HEK293 (cell line): Measurements from ENCODE around the gene CEP70.

Source experiments
- CTCF ChIA-PET: fragments of 350-600 bp; formaldehyde crosslinking; extraction: SDS; loops from one replicate; lab custom pipeline; 2021; ENCODE audit warnings: antibody characterized with exemption; lab: Yijun Ruan, JAX
- POLR2A ChIA-PET: fragments of 300-600 bp; formaldehyde crosslinking; extraction: SDS; loops from one replicate; lab custom pipeline; 2020; ENCODE audit warnings: antibody characterized with exemption, inconsistent platforms; lab: Yijun Ruan, JAX
- H3K27ac ChIP-seq: fragments of 200-500 bp; sonication (Bioruptor generic); 2 replicates; pipeline ENCODE4 v1.5.1; 2014; ENCODE audit warnings: low read depth, low read length, control low read depth, inconsistent platforms; ENCODE audit errors: extremely low read depth
- H3K36me3 ChIP-seq, 2 experiments: fragments of 200-500 bp in 1 of 2; sonication (Bioruptor generic) in 1 of 2; 1 replicate in 1 of 2; 2 replicates in 1 of 2; pipeline ENCODE4 v1.5.1; 2014 to 2017; ENCODE audit warnings: inconsistent platforms in 2 of 2, low read length in 2 of 2; ENCODE audit not compliant: control insufficient read depth in 2 of 2, insufficient read depth in 1 of 2
- H3K4me1 ChIP-seq: fragments of 200-500 bp; sonication (Bioruptor generic); 2 replicates; pipeline ENCODE4 v1.5.1; 2014; ENCODE audit warnings: mild to moderate bottlenecking, low read length, inconsistent platforms; ENCODE audit not compliant: control insufficient read depth, insufficient read depth
- H3K4me3 ChIP-seq: 2 replicates; pipeline ENCODE4 v1.5.1; 2011; ENCODE audit warnings: low read depth, mild to moderate bottlenecking, control low read depth, low read length, moderate library complexity
- H3K9me3 ChIP-seq: fragments of 200-500 bp; sonication (Bioruptor generic); 2 replicates; pipeline ENCODE4 v1.5.1; 2014; ENCODE audit warnings: low read depth, low read length, inconsistent platforms; ENCODE audit not compliant: control insufficient read depth, insufficient read depth
- BCL11A ChIP-seq: fragments of 450-650 bp; formaldehyde crosslinking; IDR thresholded peaks from 2 replicates; pipeline ENCODE4 v1.5.1; 2016; ENCODE audit warnings: low read depth, missing biosample characterization, missing genetic modification characterization
- GLIS1 ChIP-seq: fragments of 450-650 bp; formaldehyde crosslinking; IDR thresholded peaks from 2 replicates; pipeline ENCODE4 v1.5.1; 2016; ENCODE audit warnings: missing biosample characterization, missing genetic modification characterization
- HOXD13 ChIP-seq: sonication (generic); formaldehyde crosslinking; IDR thresholded peaks from 2 replicates; pipeline ENCODE4 v1.8.0; 2022; ENCODE audit warnings: missing genetic modification reagents, borderline replicate concordance
- SALL2 ChIP-seq: fragments of 450-650 bp; formaldehyde crosslinking; IDR thresholded peaks from 2 replicates; pipeline ENCODE4 v1.5.0; 2017; ENCODE audit warnings: missing biosample characterization, mild to moderate bottlenecking, missing genetic modification characterization, borderline replicate concordance
- SP3 ChIP-seq: fragments of 450-650 bp; formaldehyde crosslinking; IDR thresholded peaks from 2 replicates; pipeline ENCODE4 v1.5.1; 2016; ENCODE audit warnings: missing biosample characterization, missing genetic modification characterization
- TRIM28 ChIP-seq: IDR thresholded peaks from 2 replicates; pipeline ENCODE4 v1.6.1; 2011; ENCODE audit warnings: low read length, control low read depth, borderline replicate concordance
- WT1 ChIP-seq: fragments of 450-650 bp; formaldehyde crosslinking; IDR thresholded peaks from 2 replicates; pipeline ENCODE4 v1.5.1; 2016; ENCODE audit warnings: missing biosample characterization, missing genetic modification characterization
- ZNF112 ChIP-seq: fragments of 450-650 bp; formaldehyde crosslinking; IDR thresholded peaks from 2 replicates; pipeline ENCODE4 v1.5.0; 2017; ENCODE audit warnings: missing biosample characterization, missing genetic modification characterization
- ZNF114 ChIP-seq: fragments of 450-650 bp; formaldehyde crosslinking; IDR thresholded peaks from 2 replicates; pipeline ENCODE4 v1.5.0; 2017; ENCODE audit warnings: missing biosample characterization, missing genetic modification characterization
- ZNF121 ChIP-seq: fragments of 450-650 bp; formaldehyde crosslinking; IDR thresholded peaks from 2 replicates; pipeline ENCODE4 v1.5.1; 2016; ENCODE audit warnings: missing biosample characterization, missing genetic modification characterization
- ZNF18 ChIP-seq: fragments of 450-650 bp; formaldehyde crosslinking; IDR thresholded peaks from 2 replicates; pipeline ENCODE4 v1.5.1; 2016; ENCODE audit warnings: missing biosample characterization, missing genetic modification characterization
- ZNF202 ChIP-seq: fragments of 450-650 bp; formaldehyde crosslinking; IDR thresholded peaks from 2 replicates; pipeline ENCODE4 v1.5.1; 2016; ENCODE audit warnings: missing biosample characterization, missing genetic modification characterization, borderline replicate concordance
- ZNF394 ChIP-seq: fragments of 450-650 bp; formaldehyde crosslinking; IDR thresholded peaks from 2 replicates; pipeline ENCODE4 v1.5.1; 2016; ENCODE audit warnings: missing biosample characterization, missing genetic modification characterization, mild to moderate bottlenecking, moderate library complexity, borderline replicate concordance
- ZNF473 ChIP-seq: fragments of 450-650 bp; formaldehyde crosslinking; IDR thresholded peaks from 2 replicates; pipeline ENCODE4 v1.5.1; 2017; ENCODE audit warnings: missing biosample characterization, missing genetic modification characterization
- ZNF529 ChIP-seq: fragments of 450-650 bp; formaldehyde crosslinking; IDR thresholded peaks from 2 replicates; pipeline ENCODE4 v1.5.1; 2017; ENCODE audit warnings: missing genetic modification characterization, missing biosample characterization; ENCODE audit not compliant: insufficient replicate concordance
- ZNF558 ChIP-seq: fragments of 450-650 bp; formaldehyde crosslinking; IDR thresholded peaks from 2 replicates; pipeline ENCODE4 v1.5.1; 2016; ENCODE audit warnings: missing biosample characterization, missing genetic modification characterization
- ZNF561 ChIP-seq: fragments of 450-650 bp; IDR thresholded peaks from 2 replicates; pipeline ENCODE4 v1.5.1; 2018; ENCODE audit warnings: missing biosample characterization, missing genetic modification characterization, borderline replicate concordance
- ZNF571 ChIP-seq: fragments of 450-650 bp; formaldehyde crosslinking; IDR thresholded peaks from 2 replicates; pipeline ENCODE4 v1.5.0; 2017; ENCODE audit warnings: missing biosample characterization, missing genetic modification characterization
- ZNF610 ChIP-seq: fragments of 450-650 bp; formaldehyde crosslinking; IDR thresholded peaks from 2 replicates; pipeline ENCODE4 v1.5.1; 2016; ENCODE audit warnings: missing biosample characterization, missing genetic modification characterization, borderline replicate concordance
- ZNF621 ChIP-seq: fragments of 450-650 bp; formaldehyde crosslinking; IDR thresholded peaks from 2 replicates; pipeline ENCODE4 v1.5.1; 2017; ENCODE audit warnings: missing biosample characterization, missing genetic modification characterization
- ZNF660 ChIP-seq: fragments of 450-650 bp; IDR thresholded peaks from 2 replicates; pipeline ENCODE4 v1.5.1; 2018; ENCODE audit warnings: missing biosample characterization, mild to moderate bottlenecking, missing genetic modification characterization
- ZNF677 ChIP-seq: fragments of 450-650 bp; IDR thresholded peaks from 2 replicates; pipeline ENCODE4 v1.5.0; 2018; ENCODE audit warnings: missing biosample characterization, mild to moderate bottlenecking, missing genetic modification characterization, moderate library complexity
- ZNF837 ChIP-seq: fragments of 450-650 bp; formaldehyde crosslinking; IDR thresholded peaks from 2 replicates; pipeline ENCODE4 v1.5.1; 2016; ENCODE audit warnings: missing biosample characterization, missing genetic modification characterization
- ZSCAN30 ChIP-seq: fragments of 450-650 bp; IDR thresholded peaks from 2 replicates; pipeline ENCODE4 v1.5.1; 2018; ENCODE audit warnings: missing biosample characterization, mild to moderate bottlenecking, missing genetic modification characterization, moderate library complexity

Gene CEP70

GRCh38 chr3:138629526-138629925, 35.5 kb upstream of the CEP70 start:
- TF ChIP-seq ZNF610 (tag by site-specific recombination) (no peak), ZNF571 (tag by site-specific recombination) (no peak), GLIS1 (no peak), SALL2 (no peak), WT1 (tag by site-specific recombination) (no peak)
- TF ChIP-seq, all 188 proteins: peak for 0
- CTCF ChIA-PET, result no interaction called here
- POLR2A ChIA-PET, result no interaction called here
- Histone ChIP-seq H3K4me1 (no peaks in the 10 kb centered on the region), H3K9me3 (no peaks in the 10 kb centered on the region), H3K27ac (no peak overlapping the region), H3K4me3 (no peak overlapping the region), H3K36me3 (peaks cover 3 to 43% of the 10 kb centered on the region in 2 experiments; a peak in 2 of 3 replicates)

- Histone ChIP-seq H3K36me3 (peaks cover 0 to 21% of the 10 kb centered on the region in 2 experiments; a peak in 1 of 3 replicates), H3K9me3 (no peaks in the 10 kb centered on the region), H3K4me1 (no peaks in the 10 kb centered on the region), H3K27ac (no peak overlapping the region), H3K4me3 (no peak overlapping the region)
- TF ChIP-seq ZNF558 (tag by site-specific recombination) (no peak), ZNF561 (no peak), ZNF114 (tag by site-specific recombination) (no peak), ZNF112 (tag by site-specific recombination) (no peak), ZNF660 (tag by site-specific recombination) (no peak), GLIS1 (no peak), ZNF394 (tag by site-specific recombination) (no peak), HOXD13 (CRISPR knock-in tag) (no peak), ZNF473 (tag by site-specific recombination) (no peak), TRIM28 (no peak), ZNF18 (tag by site-specific recombination) (no peak), ZNF621 (tag by site-specific recombination) (no peak), ZSCAN30 (tag by site-specific recombination) (no peak), ZNF837 (no peak), BCL11A (tag by site-specific recombination) (no peak), ZNF677 (no peak), SP3 (no peak), ZNF529 (tag by site-specific recombination) (no peak), ZNF121 (tag by site-specific recombination) (no peak), ZNF202 (tag by site-specific recombination) (no peak)
- POLR2A ChIA-PET, result no interaction called here
- CTCF ChIA-PET, result interaction anchor here (1.3 kb wide), 1 partner anchor 298 kb away, joined by 6 read pairs; no protein-coding TSS in a partner anchor
Measured at GRCh38 chr3:138625707-138626365, 31.8 kb upstream of the CEP70 start.
